Posterior vena cava (tissue), 2 donors: Measurements from ENCODE around the gene EFNA5. TPM values are rescaled to one million over a fixed set of nuclear protein-coding genes. Genes with fewer than 3 reads are reported as not detected.
"Not testable (repeated sequence)": the region's sequence is repeated elsewhere in the genome, so short reads cannot be mapped to it uniquely, and the experiment has no call there.

ENCODE experiments used
- DNase-seq: peaks from one replicate; pipeline ENCODE4 v3.0.0-alpha.2; 2020; ENCODE audit warnings: low spot score
- intact Hi-C, 2 donors: fragments of 100-400 bp; cut with DNase I; formaldehyde crosslinking; loops; one replicate each; pipeline versions ENCODE4 v1.14.1 to v1.14.2; 2022 to 2023
- total RNA-seq, 2 donors: library from RNA; stranded (reverse); fragmentation: NEBNext Ultra II Directional; extraction: Animal tissue kit (Norgen Biotek cat#: 25700); gene quantifications; one replicate each; pipeline ENCODE4 v1.2.1, GENCODE V29; 2021
- donor health status: DM: yes; HTN: yes; CAD: no.
- donor health status: DM: yes; HTN: yes; CAD: no.

Gene EFNA5
- total RNA-seq, 2 donors from 2014 or later: 4.2 to 10.2 TPM

- intact Hi-C loops: loop anchor here in 1 of 2 donors (2.0 kb wide), 1 partner anchor 21 kb away; no protein-coding TSS in a partner anchor
Measured at GRCh38 chr5:107513337-107514085, 157.2 kb downstream of the EFNA5 start.

DNA sequence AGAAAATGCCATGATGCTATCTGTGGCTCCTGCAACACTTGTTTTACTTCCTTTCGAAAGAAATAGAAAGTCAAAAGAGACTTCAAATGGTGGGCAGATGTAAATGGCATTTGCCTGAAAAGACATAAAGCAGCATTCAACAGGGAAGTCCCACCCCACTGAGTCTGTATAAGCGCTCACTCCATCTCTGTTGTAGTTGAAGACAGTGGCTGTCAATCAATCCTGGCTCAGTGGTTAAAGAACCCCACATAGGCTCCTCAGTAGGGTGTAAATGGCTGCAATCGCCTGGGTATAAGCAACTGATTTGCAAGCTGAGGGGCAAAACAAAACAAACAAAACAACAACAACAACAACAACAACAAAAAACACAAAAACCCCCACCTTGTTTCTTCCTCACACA is 158.7 kb downstream of the EFNA5 start:
- intact Hi-C loops: loop anchor here in 1 of 2 donors (2.0 kb wide), 1 partner anchor 19 kb away; no protein-coding TSS in a partner anchor
- no peak for DNase-seq

More at GRCh38 chr5:107513337-107514085, 157.2 kb downstream of the EFNA5 start:
- no peak for DNase-seq

DNA sequence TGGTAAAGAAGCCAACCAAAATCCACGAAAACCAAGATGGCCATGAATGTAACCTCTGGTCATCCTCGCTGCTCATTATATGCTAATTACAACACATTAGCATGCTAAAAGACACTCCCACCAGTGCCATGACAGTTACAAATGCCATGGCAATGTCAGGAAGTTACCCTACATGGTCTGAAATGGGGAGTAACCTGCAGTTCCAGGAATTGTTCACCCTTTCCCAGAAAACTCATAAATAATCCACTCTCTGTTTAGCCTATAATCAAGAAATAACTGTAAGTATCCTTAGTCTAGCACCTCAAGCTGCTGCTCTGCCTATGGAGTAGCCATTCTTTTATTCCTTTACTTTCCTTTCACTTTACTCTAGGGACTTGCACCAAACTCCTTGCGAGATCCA is 160.6 kb downstream of the EFNA5 start:
- intact Hi-C loops: no loop called here

GRCh38 chr5:107508097-107508496 is 162.6 kb downstream of the EFNA5 start:
- intact Hi-C loops: no loop called here
- no peak for DNase-seq

More for the DNA sequence above, 160.6 kb downstream of the EFNA5 start:
- no peak for DNase-seq

DNA sequence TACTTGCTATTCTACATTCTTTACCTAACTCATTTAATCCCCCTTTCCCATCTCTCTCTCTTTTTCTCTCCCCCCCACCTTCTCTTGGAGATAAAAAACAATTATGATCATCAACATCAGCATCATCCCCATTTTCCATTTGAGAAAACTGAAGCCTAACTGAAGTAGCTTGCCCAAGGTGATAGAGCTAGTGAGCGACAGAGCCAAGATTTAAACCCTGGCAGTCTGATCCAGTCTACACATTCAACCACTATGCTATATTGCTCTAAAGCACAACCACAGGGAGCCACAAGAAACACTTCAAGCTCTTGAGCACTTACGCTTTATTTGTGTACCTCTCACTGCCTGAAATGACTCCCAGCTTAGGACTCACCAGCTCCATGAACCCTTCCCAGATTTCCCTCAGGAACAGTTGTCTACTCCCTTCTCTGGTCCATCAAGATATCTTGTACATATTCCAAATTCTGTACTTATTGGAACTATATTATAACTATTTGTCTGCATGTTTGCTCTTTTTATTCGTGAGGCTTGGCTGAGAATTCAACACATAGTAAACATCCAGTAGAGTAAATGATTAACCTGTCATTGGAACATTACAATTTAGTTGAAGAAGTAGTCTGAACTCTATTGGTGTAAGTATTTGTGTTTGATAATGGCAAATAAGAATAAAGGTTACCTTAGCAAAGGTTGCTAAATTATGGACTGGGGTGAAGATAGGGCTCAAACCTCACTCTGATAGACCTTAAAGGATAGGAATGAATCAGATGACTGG is 164.8 kb downstream of the EFNA5 start:
- no peak for DNase-seq
- intact Hi-C loops: no loop called here

DNA sequence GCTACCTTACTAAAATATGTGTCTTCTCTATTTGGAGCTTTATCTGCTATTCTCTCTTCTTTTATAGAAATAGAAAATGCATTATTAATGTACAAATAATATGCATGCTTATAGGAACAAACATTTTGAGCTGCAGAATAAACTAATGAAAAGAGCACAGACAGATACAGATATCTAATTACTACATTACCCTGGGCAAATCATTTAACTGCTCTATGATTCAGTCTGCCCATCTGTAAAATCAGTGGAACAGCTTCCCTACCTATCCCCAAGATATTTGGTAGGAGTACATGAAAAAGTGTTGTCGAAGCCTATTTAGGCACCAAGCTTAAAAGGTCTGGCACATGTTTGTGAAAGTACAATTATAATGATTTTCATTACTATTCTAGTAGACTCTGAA is 166.3 kb downstream of the EFNA5 start:
- intact Hi-C loops: no loop called here
- no peak for DNase-seq

DNA sequence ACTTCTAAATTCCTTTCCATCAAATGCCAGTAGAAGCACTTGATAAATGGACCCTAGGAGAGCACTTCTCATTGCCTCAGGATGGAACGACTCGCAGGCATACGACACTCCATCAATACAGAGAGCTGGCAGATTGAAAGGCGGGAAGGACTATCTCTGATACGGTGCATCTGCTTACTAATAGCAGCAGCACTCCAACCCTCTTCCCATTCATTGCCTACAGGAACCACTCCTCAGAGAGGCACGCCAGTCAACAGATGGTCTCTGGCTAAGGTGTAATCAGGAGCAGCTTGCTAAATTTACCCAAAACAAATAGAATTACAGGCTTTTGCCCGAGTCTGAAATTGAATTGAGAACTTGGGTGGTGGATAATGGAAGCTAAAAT is 168.1 kb downstream of the EFNA5 start:
- no peak for DNase-seq
- intact Hi-C loops: no loop called here

- intact Hi-C loops: no loop called here
Measured at GRCh38 chr5:107501965-107502675, 168.6 kb downstream of the EFNA5 start.

GRCh38 chr5:107500840-107501239 is 169.9 kb downstream of the EFNA5 start:
- intact Hi-C loops: no loop called here
- no peak for DNase-seq

More at GRCh38 chr5:107501965-107502675, 168.6 kb downstream of the EFNA5 start:
- no peak for DNase-seq

DNA sequence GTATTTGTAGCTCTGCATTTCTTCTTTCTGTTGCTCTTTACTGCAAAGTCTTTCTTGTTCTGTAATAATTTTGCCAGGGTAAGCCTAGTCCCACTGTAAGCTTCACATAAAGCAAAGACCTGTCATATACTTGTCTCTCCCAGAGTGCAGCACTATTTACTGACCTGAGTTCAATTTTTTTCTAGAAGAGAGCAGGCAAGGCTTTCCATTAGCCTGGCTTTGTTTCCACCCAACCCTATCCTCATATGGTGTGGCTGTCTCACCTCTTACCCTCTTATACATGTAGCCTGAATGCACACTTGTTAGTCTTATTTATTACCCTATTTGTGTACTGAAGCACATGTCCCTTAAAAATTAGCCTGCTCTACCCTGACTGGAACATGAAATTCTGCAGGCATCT is 170.4 kb downstream of the EFNA5 start:
- intact Hi-C loops: no loop called here
- DNase-seq: no peak

- intact Hi-C loops: no loop called here
- DNase-seq: no peak
Measured at GRCh38 chr5:107499776-107500175, 171.0 kb downstream of the EFNA5 start.

DNA sequence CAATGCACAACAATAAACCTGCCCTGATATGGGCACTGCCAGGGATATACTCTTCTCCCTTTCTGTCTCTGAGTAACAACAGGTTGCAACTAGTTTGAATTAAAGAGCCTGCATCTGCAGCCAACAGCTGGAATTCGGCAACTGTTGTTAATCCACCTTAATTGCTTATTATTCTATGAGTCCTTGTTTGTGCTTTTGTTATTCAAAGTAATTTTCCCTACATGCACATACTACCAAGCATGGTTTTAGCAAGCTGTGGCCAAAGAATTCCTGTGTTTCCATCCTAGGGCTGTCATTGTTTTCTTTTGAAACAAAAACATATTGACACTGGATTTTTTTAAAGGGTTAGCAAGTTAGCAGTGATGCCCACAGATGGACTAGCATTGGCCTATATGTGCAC is 171.5 kb downstream of the EFNA5 start:
- intact Hi-C loops: no loop called here
- DNase-seq: no peak

DNA sequence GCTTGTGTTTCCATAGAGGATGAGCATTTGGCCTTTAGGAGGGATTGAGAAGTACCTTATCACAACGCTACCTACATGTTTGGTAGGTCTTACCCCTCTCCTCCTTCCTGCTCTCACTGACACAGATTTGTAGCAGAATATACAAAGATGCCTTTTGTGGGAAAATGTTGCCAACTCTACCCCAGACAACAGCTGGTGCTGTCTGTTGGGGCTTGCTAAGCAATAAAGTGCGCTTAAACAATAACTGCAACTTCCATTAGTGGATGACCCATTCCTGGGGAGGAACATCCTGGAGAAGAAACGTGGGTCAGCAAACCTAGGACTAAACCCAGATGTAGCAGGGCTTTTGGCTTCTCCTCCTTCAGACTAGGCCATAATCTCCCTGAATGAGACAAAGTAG is 174.3 kb downstream of the EFNA5 start:
- DNase-seq: no peak
- intact Hi-C loops: no loop called here

- DNase-seq, intact Hi-C loops: not testable (repeated sequence)
Measured at GRCh38 chr5:107494129-107494528, 176.6 kb downstream of the EFNA5 start.

DNA sequence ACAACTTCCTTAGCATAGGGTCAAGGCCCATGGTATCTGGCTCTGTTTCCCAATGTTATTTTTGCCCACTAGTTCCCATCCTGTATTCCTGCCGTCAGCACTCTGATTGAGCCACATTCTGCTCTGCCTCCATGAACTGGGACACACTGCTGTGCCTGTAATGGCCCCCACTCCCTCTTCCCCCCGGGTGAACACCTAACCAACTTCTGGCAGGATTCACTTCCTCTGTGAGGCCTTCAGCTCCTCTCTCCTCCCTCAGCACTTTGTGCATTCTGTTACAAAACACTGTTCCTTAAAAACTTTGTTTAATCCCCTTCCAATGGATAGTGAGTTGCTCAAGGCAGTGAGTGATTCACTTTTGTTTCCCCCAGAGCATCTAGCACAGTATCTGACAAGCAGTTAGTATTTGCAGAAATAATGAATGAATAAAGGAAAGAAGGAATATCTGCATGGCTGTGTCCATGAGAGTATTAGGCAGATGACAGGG is 183.6 kb downstream of the EFNA5 start:
- intact Hi-C loops: no loop called here
- DNase-seq: no peak

GRCh38 chr5:107486489-107486888 is 184.2 kb downstream of the EFNA5 start:
- DNase-seq: no peak
- intact Hi-C loops: no loop called here

- intact Hi-C loops: no loop called here
- no peak for DNase-seq
Measured at GRCh38 chr5:107485184-107485583, 185.6 kb downstream of the EFNA5 start.

DNA sequence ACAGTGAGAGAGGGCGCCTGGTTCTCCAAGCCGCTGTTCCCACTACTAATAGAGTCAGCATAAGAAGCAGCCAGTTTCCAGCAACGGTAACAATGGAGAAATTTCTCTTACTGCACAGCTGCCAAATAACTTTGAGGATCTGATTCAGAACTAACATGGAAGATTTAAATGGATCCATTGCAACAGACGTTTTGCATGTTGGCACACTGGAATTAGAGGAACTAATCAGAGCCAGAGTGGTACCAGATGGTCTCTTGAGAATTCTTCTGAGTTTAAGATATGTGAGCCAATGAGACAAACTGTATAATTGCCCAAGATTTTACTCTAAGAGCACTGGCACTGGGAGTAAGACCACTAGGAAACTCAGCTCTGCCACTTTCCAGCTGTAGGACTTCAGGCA is 186.5 kb downstream of the EFNA5 start:
- intact Hi-C loops: no loop called here
- no peak for DNase-seq

GRCh38 chr5:107483231-107484024 is 187.3 kb downstream of the EFNA5 start:
- DNase-seq: no peak
- intact Hi-C loops: no loop called here
